Measurements from ENCODE around the gene GRHPR. TPM values are rescaled to one million over a fixed set of nuclear protein-coding genes. Genes with fewer than 3 reads are reported as not detected.
"Not testable (repeated sequence)": the region's sequence is repeated elsewhere in the genome, so short reads cannot be mapped to it uniquely, and the experiment has no call there.

The GRHPR gene
- total RNA-seq, 1 experiment from 2014 or later: 111 TPM

- Histone ChIP-seq H3K36me3 (no peaks in the 10 kb centered on the region), H3K9me3 (no peaks in the 10 kb centered on the region), H3K4me3 (no peak overlapping the region), H3K27me3 (no peaks in the 10 kb centered on the region)
- no peak for DNase-seq
Measured at GRCh38 chr9:37414503-37414943, 8.0 kb upstream of the GRHPR start.

GRCh38 chr9:37415011-37415719 is 7.3 kb upstream of the GRHPR start:
- Histone ChIP-seq H3K4me3 (no peak overlapping the region), H3K27me3 (no peaks in the 10 kb centered on the region), H3K36me3 (no peaks in the 10 kb centered on the region), H3K9me3 (no peaks in the 10 kb centered on the region)
- peak; percentile 66 for DNase-seq

DNA sequence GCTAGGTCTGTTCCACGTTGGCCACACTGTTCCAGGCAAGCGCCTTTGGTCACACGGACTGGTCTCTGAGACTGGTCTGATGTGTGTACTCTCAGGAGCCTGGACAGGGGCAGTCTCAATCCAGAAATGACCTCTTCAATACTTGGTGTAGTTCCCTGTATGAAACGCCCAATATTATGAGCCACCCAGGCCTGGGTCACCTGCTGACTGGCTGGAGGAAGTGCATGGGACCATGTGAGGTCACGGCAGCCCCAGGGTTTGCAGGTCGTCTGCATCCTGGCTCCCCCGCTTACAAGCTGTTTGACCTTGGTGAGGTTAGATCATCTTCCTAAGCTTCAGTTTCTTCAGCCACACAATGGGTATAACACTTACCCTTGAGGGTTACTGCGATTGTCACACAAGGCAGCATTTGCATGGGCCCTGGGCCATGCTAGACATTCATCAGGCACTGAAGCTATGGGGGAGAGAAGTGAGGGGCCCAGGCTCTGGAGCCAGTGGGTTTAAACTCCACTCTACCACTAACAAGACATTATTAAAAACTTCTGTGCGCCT is 5.2 kb upstream of the GRHPR start:
- Histone ChIP-seq H3K27me3 (no peaks in the 10 kb centered on the region), H3K4me3 (no peak overlapping the region), H3K36me3 (no peaks in the 10 kb centered on the region), H3K9me3 (no peaks in the 10 kb centered on the region)
- DNase-seq: no peak

DNA sequence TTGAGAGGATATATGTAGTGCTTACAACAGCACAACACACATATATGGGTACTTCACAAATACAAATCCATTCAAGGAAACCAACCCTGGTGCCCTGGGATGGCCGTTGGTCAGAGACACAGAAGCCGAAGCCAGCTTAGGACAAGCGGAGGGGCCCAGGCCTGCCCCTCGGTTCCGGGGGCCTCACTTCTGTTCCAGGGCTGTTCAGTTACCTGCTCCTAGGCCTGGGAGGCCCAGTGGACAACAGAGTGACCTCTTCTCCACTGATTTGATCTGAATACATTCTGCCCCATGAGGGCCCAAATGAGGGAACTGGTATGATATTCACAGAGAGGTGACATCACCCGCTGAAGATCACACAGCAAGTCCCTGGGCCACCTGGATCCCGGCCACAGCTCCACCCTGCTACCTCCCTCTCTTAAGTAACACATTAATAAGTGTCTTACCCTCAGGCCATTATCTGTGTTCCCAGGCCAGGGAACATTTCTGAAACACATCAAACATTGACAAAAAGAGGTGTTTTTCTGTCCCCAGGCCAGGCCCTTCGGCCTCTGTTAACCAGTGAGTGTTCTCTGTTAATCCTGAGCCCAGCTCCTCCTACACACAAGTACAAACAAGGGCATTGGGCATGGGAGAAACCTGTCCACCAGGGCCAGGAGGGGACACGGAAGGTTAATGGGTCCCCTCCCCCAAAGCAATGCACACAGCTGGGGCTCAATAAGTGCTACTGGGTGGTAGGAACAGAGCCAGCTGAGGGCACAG is 4.5 kb upstream of the GRHPR start:
- no peak overlapping the region for H3K4me3 ChIP-seq
- no peaks in the 10 kb centered on the region for H3K9me3 ChIP-seq
- H3K36me3 ChIP-seq: no peaks in the 10 kb centered on the region
- DNase-seq: no peak
- H3K27me3 ChIP-seq: no peaks in the 10 kb centered on the region

DNA sequence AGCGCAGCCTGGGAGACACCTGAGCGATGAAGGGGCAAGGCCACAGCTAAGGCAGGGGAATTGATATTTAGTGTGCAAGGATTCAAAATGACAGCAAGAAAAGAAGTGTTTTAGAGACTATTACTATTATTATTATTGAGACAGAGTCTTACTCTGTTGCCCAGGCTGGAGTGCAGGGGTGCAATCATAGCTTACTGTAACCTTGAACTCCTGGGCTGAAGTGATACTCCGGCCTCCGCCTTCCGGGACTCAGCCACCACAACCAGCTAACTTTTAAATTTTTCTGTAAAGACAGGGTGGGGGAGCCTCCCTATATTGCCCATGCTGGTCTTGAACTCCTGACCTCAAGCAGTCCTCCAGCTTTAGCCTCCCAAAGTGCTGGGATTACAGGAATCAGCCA is 3.3 kb upstream of the GRHPR start:
- no peak for DNase-seq
- Histone ChIP-seq H3K36me3 (no peaks in the 10 kb centered on the region; the same call in 1 of the 2 replicates), H3K4me3 (no peak overlapping the region), H3K9me3 (no peaks in the 10 kb centered on the region), H3K27me3 (no peaks in the 10 kb centered on the region)

GRCh38 chr9:37420271-37421215 is 2.0 kb upstream of the GRHPR start:
- H3K27me3 ChIP-seq: no peaks in the 10 kb centered on the region
- H3K4me3 ChIP-seq: no peak overlapping the region
- H3K9me3 ChIP-seq: no peaks in the 10 kb centered on the region
- no peak for DNase-seq
- peaks cover under 1% of the 10 kb centered on the region for H3K36me3 ChIP-seq

DNA sequence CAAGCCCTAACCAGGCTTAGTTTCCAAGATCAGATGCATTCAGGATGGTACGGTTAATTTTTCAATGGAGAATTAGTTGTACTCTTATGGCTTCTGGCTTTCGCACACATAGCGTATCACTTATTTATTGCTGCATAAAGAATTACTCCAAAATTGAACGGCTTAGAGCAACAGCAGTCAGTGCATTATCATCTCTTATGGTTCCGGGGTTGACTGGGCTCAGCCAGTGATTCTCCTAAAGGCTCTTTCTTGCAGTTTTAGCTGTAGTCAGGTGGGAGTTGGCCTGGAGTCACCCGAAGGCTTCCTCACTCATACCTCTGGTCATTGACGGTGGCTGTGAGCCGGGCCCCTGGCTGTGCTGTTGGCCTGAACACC is 595 bp upstream of the GRHPR start:
- H3K9me3 ChIP-seq: no peaks in the 10 kb centered on the region
- no peaks in the 10 kb centered on the region for H3K27me3 ChIP-seq
- DNase-seq: no peak
- peak overlapping the region; percentile 87 for H3K4me3 ChIP-seq
- peaks cover 10% of the 10 kb centered on the region for H3K36me3 ChIP-seq

DNA sequence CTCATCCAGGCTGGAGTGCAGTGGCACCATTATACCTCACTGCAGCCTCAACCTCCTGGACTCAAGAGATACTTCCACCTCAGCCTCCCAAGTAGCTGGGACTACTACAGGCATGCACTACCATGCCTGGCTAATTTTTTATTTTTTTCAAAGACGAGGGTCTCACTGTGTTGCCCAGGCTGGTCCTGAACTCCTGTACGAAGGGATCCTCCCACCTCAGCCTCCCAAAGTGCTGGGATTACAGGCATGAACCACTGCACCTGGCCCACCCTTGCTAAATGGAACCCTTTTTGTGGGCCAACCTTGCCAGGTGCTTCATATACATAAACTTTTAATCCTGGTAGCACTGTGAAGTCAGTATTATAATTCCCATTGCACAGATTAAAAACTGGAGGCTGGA is 1.0 kb downstream of the GRHPR start:
- Histone ChIP-seq H3K4me3 (peak overlapping the region; percentile 87), H3K36me3 (peaks cover 19% of the 10 kb centered on the region), H3K27me3 (no peaks in the 10 kb centered on the region), H3K9me3 (no peaks in the 10 kb centered on the region)
- no peak for DNase-seq

DNA sequence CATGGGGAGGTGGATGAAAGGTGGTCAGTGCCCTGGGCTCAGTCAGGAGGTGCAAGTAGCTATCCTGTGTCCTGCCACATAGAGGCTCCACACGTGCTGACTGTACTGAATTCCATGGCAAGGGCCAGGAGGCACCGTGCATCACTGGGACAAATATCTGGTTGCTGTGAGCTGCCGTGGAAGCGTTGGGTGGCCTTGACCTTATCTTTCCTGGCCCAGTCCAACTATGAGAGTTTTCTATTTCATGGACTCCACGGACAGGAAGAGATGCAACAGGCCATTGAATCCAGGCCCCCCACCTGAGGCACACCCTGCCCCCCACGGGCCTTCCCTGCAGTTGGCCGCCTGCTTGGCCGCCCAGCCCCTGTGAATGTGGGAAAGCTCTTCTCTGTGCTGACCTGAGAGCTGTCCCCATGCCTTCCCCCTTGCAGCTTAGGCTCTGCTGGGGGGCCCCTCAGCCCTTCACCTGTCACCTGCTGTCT is 1.7 kb downstream of the GRHPR start:
- DNase-seq: no peak
- peak overlapping the region; percentile 87 for H3K4me3 ChIP-seq
- no peaks in the 10 kb centered on the region for H3K9me3 ChIP-seq

DNA sequence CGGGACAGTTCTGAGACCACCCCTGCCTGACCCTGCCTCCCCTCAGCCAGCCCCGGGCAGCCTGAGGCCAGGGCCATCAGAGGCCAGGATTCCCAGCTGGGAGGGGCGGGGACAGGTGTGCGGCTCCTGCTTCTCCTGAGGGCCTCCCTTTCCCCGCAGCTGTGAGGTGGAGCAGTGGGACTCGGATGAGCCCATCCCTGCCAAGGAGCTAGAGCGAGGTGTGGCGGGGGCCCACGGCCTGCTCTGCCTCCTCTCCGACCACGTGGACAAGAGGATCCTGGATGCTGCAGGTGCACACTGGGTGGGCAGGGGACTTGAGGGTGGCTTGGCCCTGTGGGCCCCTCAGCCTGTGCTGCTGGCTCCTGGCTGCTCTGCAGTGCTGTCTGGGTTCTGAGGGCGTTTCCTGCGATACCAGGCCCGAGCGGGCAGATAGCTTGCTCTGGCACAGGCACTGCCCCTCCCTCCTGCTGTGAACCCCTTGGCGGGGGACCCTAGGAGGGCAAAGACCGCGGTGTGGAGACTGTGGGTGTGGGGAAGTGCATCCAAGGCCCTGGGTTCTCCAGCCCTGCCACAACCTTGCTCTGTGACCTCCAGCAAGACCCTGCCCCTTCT is 2.3 kb downstream of the GRHPR start:
- no peaks in the 10 kb centered on the region for H3K9me3 ChIP-seq
- H3K4me3 ChIP-seq: peak overlapping the region; percentile 10; the same call in 1 of the 2 replicates
- peaks cover 23% of the 10 kb centered on the region for H3K36me3 ChIP-seq
- DNase-seq: no peak
- H3K27me3 ChIP-seq: no peaks in the 10 kb centered on the region

More for the DNA sequence above, 1.7 kb downstream of the GRHPR start:
- Histone ChIP-seq H3K36me3 (peaks cover 23% of the 10 kb centered on the region), H3K27me3 (no peaks in the 10 kb centered on the region)

DNA sequence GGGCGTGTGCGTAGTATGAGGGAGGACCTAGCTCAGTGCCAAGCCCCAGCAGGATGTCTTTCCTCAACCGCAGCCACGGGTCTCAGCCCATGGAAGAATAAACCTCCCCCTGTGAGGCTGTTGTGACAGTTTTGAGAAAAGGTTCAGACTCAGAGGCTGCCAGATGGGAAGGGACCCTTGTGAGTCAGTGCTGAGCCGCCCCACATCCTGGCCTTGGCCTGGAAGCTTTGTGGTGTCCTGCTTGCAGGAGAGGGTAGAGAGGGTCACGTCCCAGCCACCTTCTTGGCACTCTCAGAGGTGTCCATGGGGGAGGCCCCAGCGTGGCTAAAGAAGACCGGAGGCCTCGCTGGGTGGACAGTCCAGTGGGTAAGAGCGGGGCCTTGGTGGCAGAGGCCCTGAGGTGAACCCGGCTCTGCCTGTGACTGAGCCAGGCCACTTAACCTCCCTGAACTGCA is 2.8 kb downstream of the GRHPR start:
- Histone ChIP-seq H3K36me3 (peaks cover 24% of the 10 kb centered on the region), H3K9me3 (no peaks in the 10 kb centered on the region), H3K4me3 (no peak overlapping the region), H3K27me3 (no peaks in the 10 kb centered on the region)
- peak; percentile 73 for DNase-seq

DNA sequence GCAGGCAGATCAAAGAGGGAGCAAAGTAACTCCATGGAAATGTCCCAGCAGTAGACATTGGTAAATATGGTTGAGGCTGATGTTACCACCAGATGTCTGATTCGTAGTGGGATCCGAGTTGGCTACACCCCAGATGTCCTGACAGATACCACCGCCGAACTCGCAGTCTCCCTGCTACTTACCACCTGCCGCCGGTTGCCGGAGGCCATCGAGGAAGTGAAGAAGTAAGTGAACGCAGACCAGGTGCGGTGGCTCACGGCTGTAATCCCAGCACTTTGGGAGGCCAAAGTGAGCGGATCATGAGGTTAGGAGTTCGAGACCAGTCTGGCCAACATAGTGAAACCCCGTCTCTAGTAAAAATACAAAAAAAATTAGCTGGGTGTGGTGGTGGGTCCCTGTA is 3.9 kb downstream of the GRHPR start:
- H3K9me3 ChIP-seq, H3K27me3 ChIP-seq, H3K4me3 ChIP-seq, DNase-seq: not testable (repeated sequence)
- H3K36me3 ChIP-seq: peaks cover 27% of the 10 kb centered on the region

DNA sequence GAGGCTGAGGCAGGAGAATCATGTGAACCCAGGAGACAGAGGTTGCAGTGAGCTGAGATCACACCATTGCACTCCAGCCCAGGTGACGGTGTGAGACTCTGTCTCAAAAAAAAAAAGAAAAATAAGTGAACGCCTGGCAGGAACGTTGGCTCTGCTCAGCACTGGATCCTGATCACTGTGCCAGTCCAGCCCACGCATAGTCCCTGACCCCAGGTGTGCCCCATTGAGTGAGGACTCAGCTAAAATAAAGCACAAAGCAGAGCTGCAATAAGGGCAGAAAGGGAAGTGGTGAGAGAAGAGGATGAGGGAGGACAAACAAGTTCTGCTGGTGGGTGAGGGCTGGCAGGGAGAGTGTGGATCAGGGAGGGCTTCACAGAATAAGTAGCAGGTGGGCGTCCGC is 4.3 kb downstream of the GRHPR start:
- Histone ChIP-seq H3K4me3 (no peak overlapping the region), H3K27me3 (no peaks in the 10 kb centered on the region), H3K9me3 (no peaks in the 10 kb centered on the region), H3K36me3 (peaks cover 28% of the 10 kb centered on the region)
- DNase-seq: no peak

GRCh38 chr9:37428345-37428744 is 5.8 kb downstream of the GRHPR start:
- Histone ChIP-seq H3K36me3 (peaks cover 33% of the 10 kb centered on the region), H3K9me3 (no peaks in the 10 kb centered on the region), H3K27me3 (no peaks in the 10 kb centered on the region), H3K4me3 (no peak overlapping the region)
- DNase-seq: no peak

DNA sequence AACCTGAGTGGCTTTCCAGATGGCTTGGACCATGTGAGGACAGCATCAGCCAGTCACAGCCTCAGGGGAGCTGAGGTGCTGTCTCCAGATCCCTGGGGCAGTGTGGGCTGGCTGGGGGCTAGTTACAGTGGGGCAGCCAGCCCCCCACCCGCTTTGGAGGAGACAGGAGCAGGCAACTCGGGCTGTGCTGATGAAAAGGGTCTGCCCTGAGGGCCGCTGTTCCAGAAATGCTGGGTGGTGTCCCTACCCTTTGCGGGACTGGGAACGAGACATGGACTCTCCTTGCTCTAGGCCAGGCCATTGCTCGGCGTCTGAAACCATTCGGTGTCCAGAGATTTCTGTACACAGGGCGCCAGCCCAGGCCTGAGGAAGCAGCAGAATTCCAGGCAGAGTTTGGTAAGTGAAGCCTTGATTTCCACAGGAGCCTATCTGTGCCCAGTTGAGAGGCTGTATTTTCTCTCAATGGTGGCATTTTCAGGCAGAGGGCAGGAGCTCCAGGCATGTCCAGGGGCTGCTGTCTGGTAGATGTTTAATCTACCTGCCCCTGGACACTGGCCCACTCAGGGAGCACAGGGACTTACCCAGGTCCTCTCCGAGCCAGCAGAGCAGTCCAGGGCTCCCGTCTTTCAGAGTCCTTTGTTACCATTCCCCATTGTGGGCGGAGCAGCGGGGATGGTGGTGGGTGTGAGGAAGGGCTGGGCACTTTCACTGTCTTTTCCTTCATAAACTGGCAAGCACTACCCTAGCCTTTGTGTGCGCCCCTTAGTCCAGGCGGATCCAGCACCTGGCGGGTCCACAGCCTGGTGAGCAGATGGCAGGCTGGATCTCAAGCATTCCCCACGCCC is 7.2 kb downstream of the GRHPR start:
- no peak for DNase-seq
- Histone ChIP-seq H3K9me3 (no peaks in the 10 kb centered on the region), H3K27me3 (no peaks in the 10 kb centered on the region), H3K4me3 (no peak overlapping the region), H3K36me3 (peaks cover 38% of the 10 kb centered on the region)
